ENCODE data around the gene STOML1. TPM values are rescaled to one million over a fixed set of nuclear protein-coding genes. Genes with fewer than 3 reads are reported as not detected.
A peak's percentile ranks its signal among the peaks of the same experiment; 100 is the strongest.

The STOML1 gene
- total RNA-seq, 1 donor from 2014 or later = 10.6 TPM

DNA sequence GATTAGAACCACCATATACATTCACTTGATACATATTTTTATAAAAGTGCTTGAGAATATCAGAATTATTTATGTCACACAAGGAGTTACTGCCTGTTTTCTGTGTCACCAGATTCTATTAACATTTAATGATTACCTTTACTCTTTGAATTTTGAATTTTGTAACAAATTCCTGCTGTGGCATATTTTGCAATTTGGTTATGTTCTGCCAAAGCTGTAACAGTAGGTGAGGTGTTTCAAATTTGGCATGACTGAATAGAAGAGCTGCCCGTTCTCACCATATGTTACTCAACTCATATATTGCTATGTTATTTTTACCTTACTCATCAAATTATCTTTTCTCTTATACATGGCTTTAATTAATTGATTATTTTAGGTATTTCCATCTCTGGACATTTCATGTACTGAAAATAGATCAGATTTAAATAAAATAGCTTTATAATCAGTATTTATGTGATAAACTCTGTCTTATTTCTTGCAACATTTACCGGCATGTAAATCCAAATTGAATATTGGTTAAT lies 21.3 kb upstream of the STOML1 start:
- ChIA-PET POLR2A (no interaction called here), CTCF (no interaction called here)
- Mint-ChIP-seq H3K27ac (no peak overlapping the region), H3K9me3 (no peaks in the 10 kb centered on the region), H3K4me3 (no peak overlapping the region), H3K36me3 (ENCODE audit: low read depth) (peaks cover 45% of the 10 kb centered on the region), H3K27me3 (no peaks in the 10 kb centered on the region), H3K4me1 (peaks cover 33% of the 10 kb centered on the region)
- ATAC-seq (ENCODE audit: low read depth) = no peak
- intact Hi-C loops (cut with micrococcal nuclease) = no loop called here
- no peak for DNase-seq
- TF ChIP-seq, protein P1, sequence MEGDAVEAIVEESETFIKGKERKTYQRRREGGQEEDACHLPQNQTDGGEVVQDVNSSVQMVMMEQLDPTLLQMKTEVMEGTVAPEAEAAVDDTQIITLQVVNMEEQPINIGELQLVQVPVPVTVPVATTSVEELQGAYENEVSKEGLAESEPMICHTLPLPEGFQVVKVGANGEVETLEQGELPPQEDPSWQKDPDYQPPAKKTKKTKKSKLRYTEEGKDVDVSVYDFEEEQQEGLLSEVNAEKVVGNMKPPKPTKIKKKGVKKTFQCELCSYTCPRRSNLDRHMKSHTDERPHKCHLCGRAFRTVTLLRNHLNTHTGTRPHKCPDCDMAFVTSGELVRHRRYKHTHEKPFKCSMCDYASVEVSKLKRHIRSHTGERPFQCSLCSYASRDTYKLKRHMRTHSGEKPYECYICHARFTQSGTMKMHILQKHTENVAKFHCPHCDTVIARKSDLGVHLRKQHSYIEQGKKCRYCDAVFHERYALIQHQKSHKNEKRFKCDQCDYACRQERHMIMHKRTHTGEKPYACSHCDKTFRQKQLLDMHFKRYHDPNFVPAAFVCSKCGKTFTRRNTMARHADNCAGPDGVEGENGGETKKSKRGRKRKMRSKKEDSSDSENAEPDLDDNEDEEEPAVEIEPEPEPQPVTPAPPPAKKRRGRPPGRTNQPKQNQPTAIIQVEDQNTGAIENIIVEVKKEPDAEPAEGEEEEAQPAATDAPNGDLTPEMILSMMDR (IDR thresholded peaks at IDR 0.05) = no peak

DNA sequence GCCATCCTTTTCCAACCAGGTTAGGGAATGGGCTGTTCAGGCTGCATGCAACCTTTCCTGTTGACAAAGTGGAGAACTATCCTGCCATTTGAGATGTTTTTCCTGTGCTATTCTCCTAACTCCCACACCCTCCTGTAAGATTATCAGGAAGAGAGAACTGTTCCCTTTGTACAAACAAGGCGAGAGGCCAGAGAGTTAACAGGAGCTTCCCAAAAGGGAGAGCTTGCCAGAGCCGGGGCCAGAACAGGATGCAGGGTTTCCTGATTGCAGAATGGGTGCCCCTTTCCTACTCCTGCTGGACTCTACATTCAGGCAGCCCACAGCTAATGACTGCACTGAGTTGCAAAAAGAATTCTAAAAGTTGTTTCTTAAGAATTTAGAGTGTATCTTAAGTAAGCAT lies 19.5 kb upstream of the STOML1 start:
- Mint-ChIP-seq H3K36me3 (ENCODE audit: low read depth) (peaks cover 46% of the 10 kb centered on the region), H3K4me1 (peaks cover 49% of the 10 kb centered on the region), H3K4me3 (no peak overlapping the region), H3K27me3 (no peaks in the 10 kb centered on the region), H3K9me3 (no peaks in the 10 kb centered on the region), H3K27ac (no peak overlapping the region)
- POLR2A ChIA-PET = no interaction called here
- DNase-seq (no peak), ATAC-seq (ENCODE audit: low read depth) (no peak)
- TF ChIP-seq, protein P1 (IDR thresholded peaks at IDR 0.05) = no peak
- CTCF ChIA-PET = interaction anchor here (2.1 kb wide), 1 partner anchor 39 kb away, joined by 5 read pairs; no protein-coding TSS in a partner anchor
- intact Hi-C loops (cut with micrococcal nuclease) = no loop called here

DNA sequence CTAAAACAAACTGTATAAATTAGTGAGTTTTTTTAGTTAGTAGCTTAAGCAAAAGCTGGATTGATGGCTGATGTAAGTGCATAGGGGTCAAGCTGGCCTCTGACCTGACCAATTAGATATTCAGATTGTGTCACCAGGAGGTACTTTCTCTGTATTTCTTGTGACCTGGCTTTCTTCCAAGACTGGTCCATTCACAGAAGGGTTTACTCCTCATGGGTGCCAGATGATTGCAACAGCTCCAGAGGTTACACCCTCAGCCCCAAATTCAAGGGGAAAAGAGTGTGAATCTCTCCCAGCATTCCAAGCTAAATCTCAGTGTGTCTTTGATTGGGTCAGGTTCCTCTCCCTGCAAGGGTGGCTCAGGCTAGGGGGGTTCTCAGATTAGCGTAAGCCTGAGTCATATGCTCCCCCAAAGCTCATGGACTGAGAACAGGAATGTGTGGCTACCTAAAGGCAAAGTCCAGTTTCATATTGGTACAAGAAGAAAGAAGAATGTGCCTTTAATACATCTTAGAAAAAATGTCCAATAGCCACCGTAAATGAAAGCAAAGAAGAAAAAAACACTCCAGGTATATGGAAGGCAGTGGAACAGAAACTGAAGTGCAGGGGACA lies 18.9 kb upstream of the STOML1 start:
- TF ChIP-seq, protein P1 (IDR thresholded peaks at IDR 0.05) = no peak
- intact Hi-C loops (cut with micrococcal nuclease) = no loop called here
- Mint-ChIP-seq H3K36me3 (ENCODE audit: low read depth) (peaks cover 47% of the 10 kb centered on the region), H3K27me3 (no peaks in the 10 kb centered on the region), H3K4me1 (peaks cover 52% of the 10 kb centered on the region), H3K4me3 (no peak overlapping the region), H3K27ac (peak overlapping the region; percentile 27), H3K9me3 (no peaks in the 10 kb centered on the region)
- ATAC-seq (ENCODE audit: low read depth) = no peak
- ChIA-PET POLR2A (no interaction called here), CTCF (interaction anchor here (1.1 to 2.1 kb wide), 2 partner anchors 17 to 38 kb away, joined by 3 to 5 read pairs; partner anchors contain the start of gene PML)
- DNase-seq = no peak

DNA sequence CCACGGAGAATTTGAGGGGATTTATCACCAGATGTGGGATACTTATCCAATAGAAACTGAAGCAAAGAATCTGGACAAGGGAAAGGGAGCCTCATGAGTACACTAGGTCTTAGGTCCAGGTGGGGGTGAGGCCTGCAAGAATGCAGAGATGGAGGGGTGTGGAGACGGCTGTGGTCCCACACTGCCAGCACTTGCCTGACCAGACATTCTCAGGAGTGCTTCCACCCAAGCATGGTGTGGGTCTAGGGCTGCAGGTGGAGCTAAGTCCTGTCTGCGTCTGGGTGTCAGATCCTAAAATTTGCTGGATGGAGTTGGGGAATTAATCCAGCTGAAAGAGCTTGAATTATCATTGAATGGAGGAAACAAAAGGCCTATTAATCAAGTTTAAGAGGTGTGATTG lies 16.8 kb upstream of the STOML1 start:
- Mint-ChIP-seq H3K27me3 (no peaks in the 10 kb centered on the region), H3K4me3 (no peak overlapping the region), H3K36me3 (ENCODE audit: low read depth) (peaks cover 41% of the 10 kb centered on the region), H3K4me1 (peaks cover 55% of the 10 kb centered on the region), H3K27ac (peak overlapping the region; percentile 22), H3K9me3 (no peaks in the 10 kb centered on the region)
- TF ChIP-seq, protein P1 (IDR thresholded peaks at IDR 0.05) = no peak
- intact Hi-C loops (cut with micrococcal nuclease) = loop anchor here (1.0 kb wide), 1 partner anchor 17 kb away; the partner anchor contains the start of gene STOML1
- no peak for DNase-seq
- ChIA-PET CTCF (interaction anchor here (1.3 kb wide), 1 partner anchor 36 kb away, joined by 3 read pairs; no protein-coding TSS in a partner anchor), POLR2A (no interaction called here)
- ATAC-seq (ENCODE audit: low read depth) = no peak

DNA sequence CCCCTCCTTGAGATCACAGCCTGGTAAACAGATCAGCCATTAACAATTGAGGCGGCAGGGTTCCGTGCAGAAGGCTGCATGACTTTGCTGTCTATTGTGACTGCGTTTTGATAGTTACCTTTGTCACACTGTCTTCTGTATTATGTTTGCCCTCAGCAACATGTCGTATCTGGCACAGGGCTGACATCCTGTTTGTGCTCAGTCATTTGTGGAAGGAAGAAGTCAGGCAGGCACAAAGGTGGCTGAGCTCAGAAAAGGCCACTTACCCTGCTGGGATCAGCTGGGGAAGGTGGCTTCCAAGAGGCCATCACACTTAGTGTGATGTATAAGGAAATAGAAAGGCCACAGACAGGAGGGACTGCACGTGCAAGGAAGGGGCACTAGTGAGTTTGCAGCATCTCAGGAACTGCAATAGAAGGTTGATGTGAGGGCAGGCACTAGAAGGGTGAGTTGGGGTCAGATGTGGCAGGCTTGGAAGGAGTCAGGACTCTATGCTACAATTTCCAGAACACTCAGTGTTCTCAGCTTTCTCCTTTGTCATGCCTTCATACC lies 15.8 kb upstream of the STOML1 start:
- TF ChIP-seq, protein P1 (IDR thresholded peaks at IDR 0.05) = no peak
- ATAC-seq (ENCODE audit: low read depth) (peak; percentile 90), DNase-seq (no peak)
- Mint-ChIP-seq H3K27me3 (no peaks in the 10 kb centered on the region), H3K27ac (peak overlapping the region; percentile 84), H3K4me1 (peaks cover 61% of the 10 kb centered on the region), H3K4me3 (peak overlapping the region; percentile 39), H3K9me3 (peaks cover 2% of the 10 kb centered on the region), H3K36me3 (ENCODE audit: low read depth) (peaks cover 47% of the 10 kb centered on the region)
- POLR2A ChIA-PET = interaction anchor here (0.6 to 3.4 kb wide), 3 partner anchors 10 to 41 kb away, joined by 3 to 39 read pairs (median 3); partner anchors contain the start of gene PML
- intact Hi-C loops (cut with micrococcal nuclease) = loop anchor here (1.0 kb wide), 2 partner anchors 11 to 16 kb away; partner anchors contain the start of gene STOML1
- CTCF ChIA-PET = interaction anchor here (1.3 to 1.7 kb wide), 2 partner anchors 14 to 35 kb away, joined by 3 to 8 read pairs; partner anchors contain the start of gene PML
